Effector CD8-positive, alpha-beta T cell (primary cell): ENCODE measurements around the gene RGPD4.
"Not testable (repeated sequence)": the region's sequence is repeated elsewhere in the genome, so short reads cannot be mapped to it uniquely, and the experiment has no call there.

Experiments used
- DNase-seq: peaks from one replicate; lab custom pipeline; 2025; lab: John Stamatoyannopoulos, UW
- total RNA-seq, 4 experiments: gene quantifications; one replicate each; lab custom pipeline; 2026; lab: John Stamatoyannopoulos, UW

The RGPD4 gene
- 0.73 to 5.7 (median 1.2) reads per million in 4 experiments for total RNA-seq

DNA sequence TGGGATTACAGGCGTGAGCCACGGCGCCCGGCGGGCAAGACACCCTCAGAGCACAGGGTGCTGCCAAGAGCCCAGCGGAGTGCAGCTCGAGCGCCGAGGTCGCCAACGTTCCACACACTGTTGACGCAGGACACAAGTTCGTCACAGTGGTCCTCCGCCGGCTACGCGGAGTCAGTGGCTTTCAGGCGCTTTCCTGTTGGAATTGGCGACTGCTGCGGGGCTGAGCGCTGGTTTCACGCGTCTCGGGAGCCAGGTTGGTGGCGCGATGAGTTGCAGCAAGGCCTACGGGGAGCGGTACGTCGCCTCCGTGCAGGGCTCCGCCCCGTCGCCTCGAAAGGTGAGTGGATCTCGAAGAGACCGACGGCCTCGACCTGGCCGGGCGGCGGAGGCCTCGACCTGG is at the start of gene RGPD4:
Gene RGPD4, plus strand, starts transcription at position 144 of the 400 bp plus-strand sequence. Its CDS starts 122 bp downstream, at position 266.
- not testable (repeated sequence) for DNase-seq

DNA sequence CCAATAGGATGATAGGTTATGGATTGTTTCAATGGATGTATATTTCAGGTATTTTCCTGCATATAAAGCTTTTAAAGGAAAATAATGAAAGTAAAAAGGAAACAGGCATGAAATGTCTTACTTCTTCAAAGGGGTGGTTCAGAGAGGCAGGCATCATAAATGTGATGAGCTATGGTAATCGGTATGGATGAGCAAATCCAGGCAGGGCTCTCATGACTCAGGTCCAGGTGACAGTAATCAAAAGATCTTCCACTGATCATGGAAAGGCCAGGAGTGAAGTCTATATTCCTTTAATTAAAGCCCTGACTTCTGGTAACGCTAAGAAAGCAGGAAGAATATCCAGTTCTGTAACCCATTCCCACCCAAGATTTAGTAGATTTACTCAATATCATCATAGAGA is 48.7 kb upstream of the RGPD4 start:
- no peak for DNase-seq

DNA sequence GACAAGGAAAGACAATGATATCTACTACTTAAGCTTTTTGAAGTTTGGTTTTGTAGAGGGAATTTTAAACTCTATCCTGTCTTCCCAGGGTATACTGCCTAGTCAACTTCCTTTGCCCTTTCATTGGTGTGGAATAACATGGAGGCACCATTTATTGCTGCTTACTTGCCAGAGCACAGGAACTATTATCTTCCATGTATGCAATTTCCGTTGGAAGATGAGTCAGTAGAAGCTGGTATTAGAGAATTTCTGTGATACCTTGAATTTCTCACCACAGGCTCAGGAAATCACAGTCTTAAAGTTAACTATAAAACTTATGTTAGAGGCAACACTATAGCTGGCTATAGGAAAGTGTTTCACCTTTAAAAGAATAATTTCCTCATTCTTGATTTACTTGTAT is 40.9 kb upstream of the RGPD4 start:
- no peak for DNase-seq

DNA sequence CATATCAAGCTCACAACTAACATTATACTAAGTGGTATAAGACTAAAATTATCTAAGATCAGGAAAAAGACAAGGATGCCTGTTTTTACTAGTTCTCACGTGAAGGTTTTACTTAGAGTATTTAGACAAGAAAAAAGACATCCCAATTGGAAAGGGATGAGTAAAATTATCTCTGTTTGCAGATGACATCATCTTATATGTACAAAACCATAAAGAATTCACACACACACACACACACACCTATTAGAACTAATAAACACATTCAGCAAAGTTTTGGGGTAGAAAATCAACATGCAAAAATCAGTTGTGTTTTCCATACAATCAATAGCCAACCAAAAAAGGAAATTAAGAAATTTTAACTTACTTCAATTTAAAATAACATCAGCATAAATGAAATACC is 35.9 kb upstream of the RGPD4 start:
- no peak for DNase-seq

DNA sequence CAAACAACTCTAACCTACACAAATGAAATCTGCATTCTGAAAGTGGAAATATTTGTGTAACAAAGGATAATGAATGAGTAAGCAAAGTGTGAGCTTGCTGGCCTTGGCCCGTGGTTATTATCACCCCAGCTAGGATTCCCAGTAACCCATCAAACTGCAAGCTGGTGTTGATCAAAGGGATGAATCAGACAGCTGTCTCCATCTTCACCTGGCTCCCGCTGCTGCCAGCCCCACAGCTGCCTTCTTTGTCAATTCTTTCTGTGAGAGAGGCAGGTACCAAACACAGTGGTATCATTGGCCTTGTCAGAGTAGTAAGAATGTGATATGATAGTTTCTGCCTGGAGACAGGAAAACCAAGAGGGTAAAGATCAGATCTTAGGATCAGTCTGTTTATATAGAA is 25.2 kb upstream of the RGPD4 start:
- DNase-seq: no peak

DNA sequence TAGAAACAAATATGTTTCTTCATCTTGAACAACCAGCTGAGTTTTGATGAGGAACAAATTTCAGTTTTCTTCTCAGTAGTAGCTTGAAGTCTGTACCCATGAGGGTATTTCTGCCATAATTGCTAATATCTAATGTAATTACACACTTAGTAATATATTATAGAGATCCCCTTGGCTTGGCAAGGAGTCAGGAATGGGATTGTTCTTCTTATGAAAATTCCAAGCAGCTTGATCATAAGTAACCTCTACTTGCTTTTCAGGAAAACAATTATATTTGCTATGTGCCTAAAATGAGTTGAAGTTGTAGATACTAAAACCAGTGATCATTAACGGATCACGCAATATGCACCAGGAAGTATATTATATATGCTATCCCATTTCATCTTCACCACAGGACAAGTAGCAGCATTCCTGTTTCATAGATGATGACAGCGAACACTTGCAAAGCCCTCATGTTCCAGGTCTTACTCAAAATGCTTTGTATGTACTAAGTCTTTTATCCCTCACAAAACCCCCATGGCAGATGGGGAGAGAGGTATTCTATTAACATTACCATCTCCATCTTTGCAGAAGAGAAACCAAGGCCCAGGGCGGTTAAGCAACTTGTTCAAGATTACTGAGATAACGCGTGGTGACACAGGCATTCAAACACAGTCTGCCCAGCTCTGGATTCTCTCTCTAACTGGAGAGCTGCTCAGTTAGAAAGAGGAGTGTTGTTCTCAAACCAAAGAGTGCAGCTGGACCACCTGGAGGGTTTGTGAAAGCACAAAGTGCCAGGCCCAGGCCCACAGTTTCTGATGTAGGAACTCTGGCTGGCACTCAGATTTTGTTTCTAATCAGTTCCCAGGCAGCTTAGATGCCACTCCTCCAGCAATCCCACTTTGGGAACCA is 21.8 kb upstream of the RGPD4 start:
- DNase-seq: no peak

DNA sequence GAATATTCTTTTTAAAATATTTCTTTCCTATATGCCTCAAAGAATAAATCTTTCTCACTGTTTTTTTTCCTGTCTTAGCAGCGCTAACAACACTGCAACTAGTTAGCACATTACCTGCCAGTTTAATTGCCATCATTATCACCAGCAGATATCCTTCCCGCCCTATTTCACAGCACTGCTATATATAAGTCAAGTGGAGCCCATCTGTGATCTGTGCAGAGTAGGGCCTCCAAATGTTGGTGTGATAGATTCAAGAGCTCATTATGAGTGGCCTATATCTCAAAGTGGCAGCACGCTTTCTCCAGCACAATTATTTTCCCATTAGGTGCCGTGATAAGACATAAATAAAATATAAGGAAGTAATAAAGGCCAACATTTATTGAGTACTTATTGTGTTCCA is 19.8 kb upstream of the RGPD4 start:
- no peak for DNase-seq

DNA sequence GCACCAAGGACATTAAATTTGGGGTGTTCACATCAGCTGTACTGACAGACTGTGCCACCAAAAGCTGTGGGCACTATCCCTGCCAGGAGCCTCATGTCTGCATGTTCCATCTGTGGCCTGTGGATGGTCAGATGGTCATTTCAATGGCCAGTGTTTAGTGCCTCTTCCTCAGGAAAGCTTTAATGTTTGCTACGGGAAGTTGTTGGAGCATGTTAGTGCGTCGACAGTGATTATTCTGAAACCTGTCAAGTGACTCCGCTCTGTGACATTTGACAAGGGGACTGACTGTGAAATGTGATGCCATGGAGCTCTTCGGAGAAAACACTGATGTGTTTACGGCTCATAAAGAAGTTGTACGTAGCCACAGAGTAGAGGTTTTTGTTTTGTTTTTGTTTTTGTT is 18.7 kb upstream of the RGPD4 start:
- no peak for DNase-seq

DNA sequence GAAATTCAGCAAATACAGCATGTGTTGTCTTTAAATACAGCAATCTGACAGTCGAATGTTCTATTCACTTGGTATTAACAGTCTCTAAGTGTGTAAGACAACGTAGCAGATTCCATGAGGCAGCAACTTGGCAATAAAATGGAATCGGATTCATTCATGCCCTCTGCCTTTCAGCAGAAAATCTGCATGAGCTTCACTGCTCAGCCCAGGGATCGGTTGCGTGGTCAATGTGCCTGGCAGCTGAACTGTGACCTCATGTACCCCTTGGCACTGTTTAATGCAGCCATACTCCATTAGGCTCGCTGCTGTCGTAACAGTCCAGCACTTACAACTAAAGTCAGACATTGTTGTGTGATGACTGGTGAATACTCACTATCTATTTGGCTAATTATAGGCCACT is 17.7 kb upstream of the RGPD4 start:
- no peak for DNase-seq

DNA sequence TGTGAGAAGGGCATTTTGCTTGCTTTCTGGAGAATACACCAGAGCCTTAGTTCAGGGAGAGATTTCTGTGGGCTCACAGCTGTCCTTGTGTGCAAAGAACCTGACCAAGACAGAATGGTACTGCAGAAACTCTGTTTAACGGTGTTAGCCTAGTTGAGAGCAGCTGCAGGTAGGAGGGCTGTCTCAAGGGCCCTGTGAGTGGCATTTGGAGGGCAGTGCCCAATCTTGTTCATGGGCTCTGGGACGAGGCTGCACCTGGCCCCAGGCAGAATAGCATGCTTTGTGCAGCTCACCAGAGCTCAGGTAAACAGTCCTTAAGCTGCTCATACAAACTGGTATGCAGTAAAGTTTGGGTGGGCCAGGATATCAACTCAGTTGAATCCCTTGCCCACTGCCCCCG is 16.9 kb upstream of the RGPD4 start:
- no peak for DNase-seq

DNA sequence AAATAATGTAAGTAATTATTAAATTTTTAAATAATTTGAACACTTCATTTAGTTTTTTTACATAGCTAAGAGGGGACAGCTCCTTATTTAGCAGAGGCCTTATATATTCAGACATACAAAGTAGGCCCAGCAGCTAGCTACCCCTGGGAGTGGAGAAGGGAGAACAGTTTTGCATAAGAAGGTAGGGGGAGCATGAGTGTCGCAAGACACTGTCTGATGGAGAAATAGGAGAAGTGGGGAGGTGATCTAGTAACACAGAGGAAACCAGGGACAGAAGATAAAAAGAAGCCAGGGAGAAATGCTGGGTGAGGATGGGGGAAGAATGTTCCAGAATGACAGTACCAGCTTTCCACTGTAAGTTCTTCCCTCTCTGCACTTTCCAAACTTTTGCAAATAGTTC is 16.0 kb upstream of the RGPD4 start:
- DNase-seq: no peak

DNA sequence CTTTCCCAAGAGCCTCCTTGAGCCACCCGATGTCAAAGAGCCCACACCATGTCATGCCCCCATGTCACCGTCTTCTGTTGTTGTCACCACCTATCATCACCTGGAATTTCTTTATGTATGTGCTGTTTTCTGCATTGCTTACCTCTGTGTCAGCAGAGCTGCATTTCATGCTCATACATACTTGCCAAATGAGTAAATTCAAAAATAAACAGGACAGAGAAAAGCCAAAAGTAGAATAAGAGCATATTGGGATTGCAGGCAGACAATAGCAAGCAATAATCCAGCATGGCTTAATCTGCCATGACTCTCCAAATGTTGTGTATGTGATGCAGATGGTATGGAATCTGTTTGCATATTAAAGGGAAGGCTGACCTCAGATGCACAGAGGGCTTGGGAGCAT is 15.3 kb upstream of the RGPD4 start:
- DNase-seq: no peak

DNA sequence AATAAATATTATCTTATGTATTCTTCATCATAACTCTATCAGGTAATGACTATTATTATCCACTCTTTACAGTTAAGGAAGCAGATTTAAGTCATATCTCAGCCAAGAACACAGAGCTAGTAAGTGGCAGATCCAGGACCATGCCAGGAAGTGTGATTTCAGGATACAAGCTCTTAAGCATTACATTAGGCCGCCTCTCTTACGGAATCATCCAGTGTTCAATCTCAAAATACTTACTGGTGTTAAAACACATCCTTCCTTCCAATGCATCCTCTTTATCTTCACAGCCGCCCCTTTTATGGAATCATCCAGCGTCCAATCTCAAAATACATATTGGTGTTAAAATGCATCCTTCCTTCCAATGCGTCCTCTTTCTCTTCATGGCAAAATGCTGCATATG is 14.7 kb upstream of the RGPD4 start:
- DNase-seq: no peak

DNA sequence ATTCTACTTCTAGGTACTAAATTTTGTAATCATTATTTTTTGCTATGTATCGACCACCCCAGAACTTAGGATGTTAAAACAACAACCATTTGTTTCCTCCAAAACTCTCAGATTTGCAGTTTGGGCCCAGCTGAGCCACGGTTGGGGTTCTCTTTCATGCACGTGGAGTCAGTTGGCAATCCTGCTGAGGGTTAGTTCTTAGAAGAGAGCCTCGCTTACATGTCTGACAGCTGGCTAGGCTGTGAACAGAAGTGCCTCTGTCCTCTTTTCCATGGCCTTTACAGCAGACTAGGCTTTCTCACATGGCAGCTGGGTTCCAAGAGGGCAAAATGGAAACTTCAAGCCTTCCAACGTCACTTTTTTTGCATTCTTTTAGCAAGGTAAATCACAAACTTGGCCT is 9.3 kb upstream of the RGPD4 start:
- no peak for DNase-seq

DNA sequence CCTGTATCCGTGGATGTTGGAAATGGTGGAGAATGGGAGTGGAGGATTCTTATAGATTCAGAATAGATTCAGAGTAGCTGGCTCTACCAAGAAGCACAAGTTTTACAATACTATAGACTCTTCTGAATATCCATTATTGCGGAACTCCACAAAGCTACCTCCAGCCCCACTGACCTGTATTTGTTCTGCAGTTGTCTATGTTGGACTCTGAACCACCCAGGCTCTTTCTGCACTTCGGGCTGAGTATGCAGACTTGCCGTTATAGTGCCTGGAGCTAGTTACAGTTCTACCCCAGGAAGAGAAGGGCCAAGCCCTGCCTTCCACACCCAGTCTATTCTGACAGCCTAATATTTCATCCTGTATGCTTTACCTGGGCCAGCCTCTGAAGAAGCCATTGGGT is 4.4 kb upstream of the RGPD4 start:
- no peak for DNase-seq

DNA sequence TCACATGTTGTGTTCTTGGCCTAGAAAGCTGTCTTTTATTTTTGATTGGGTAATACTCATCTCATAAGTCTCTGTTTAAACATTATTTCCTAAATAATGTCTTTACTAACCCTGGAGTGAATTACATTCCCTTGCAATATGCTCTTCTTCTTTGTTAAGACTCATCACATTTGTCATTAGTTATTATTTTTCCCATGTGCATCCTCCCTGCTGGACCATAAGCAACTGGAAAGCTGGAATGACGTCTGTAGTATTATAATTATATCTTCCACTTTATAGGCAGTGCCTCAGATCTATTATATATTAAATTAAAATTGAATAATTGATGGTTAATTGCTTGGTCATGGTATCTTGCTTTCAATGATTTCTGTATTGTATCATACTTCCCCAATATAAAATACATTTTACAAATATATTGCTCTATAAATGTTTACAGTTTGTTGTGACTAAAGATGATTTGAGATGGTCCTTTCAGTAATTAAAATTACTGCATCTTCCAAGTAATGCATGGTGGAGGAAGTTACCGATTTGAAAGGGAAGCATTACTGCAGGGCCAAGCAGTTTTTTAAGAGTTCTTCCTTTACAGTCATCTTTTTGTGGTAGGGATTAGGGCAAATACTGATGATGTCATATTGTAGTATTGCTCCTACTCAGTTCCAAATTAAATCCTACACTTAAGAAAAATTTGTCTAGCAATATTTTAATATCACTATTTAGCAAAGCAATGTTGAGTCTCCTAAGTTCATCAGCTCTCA is 2.1 kb upstream of the RGPD4 start:
- no peak for DNase-seq

DNA sequence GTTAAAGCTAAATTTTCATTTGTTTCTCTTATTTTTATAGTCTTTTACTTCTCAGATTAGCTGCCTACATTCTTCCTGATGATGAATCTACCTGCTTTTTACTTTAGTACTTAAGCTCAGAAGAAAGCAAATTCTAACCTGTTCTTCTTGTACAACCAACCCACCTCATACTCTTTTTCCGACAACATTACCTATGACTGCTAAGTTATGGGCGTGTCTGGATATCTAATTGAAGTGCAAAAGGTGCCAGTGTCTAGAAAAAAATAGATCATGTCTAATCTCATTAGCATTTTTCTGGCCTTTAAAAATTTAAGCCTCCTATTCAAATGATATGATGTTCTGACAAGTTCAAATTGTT is 1.5 kb upstream of the RGPD4 start:
- DNase-seq: no peak

DNA sequence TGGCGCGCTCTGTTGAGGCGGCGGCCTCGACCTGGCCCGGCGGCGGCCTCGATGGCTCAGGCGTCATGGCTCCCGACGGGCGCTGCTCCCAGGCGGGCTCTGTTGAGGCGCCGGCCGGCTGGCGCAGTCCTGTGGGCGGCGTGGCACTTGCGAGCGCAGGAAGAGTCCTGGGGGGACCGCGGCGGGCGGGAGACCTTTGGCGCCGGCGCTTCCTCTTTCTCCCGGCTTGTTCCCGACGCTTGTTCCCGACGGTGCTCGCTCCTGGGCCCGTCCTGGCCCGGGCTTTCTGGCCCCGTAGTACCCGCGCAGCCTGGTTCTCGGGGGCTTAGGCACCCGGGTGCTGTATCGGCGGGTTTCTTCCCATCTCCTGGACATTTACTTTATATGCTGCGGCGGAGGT is 2.8 kb downstream of the RGPD4 start:
- not testable (repeated sequence) for DNase-seq

DNA sequence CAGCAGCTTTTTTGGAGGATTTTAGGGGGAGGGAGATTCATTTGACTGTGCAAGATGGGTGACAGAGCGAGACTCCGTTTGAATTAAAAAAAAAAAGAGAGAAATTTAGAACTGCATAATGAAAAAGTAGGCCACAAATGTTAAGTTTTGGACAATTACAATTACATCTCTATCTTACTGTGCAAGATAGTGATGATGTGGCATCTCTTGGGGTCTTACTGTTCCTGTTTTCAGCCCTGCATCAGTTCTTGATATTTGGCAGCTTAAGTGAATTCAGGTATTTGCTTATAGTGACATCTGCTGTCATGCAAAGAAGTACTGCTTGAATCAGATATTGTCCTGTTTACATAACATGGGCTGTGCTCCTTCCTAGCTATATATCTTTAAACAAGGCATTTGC is 6.5 kb downstream of the RGPD4 start:
- not testable (repeated sequence) for DNase-seq

DNA sequence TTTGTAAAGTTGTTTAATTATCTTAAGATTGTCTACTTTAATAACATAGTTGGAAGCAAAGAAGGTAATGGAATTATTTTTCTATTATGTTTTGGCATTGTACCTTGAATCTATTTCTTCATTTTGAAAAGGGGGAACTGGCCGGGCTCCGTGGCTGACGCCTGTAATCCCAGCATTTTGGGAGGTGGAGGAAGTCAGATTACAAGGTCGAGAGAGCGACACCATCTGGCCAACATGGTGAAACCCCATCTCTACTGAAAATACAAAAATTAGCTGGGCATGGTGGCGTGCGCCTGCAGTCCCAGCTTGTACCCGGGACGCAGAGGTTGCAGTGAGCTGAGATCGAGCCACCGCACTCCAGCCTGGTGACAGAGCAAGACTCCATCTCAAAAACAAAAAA is 6.9 kb downstream of the RGPD4 start:
- not testable (repeated sequence) for DNase-seq

DNA sequence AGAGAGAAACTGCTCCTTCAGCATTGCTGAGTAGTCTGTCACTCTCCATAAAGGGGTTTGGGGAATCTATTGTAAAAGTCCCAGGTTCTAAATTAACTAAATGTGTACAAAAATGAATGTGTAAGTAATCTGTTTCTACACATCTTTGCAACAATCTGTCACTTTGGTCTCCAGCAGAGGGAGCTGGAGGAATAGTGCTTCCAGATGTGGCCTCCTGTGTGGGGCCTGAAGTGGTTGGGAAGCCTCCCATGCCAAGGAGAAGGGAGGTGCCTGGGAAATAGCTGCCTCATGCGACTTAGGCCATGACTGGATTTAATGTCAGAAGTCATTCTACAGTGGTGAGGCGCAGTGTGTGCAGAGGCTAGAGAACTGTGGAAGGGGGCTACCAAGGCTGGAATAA is 89.4 kb downstream of the RGPD4 start:
- DNase-seq: not testable (repeated sequence)

DNA sequence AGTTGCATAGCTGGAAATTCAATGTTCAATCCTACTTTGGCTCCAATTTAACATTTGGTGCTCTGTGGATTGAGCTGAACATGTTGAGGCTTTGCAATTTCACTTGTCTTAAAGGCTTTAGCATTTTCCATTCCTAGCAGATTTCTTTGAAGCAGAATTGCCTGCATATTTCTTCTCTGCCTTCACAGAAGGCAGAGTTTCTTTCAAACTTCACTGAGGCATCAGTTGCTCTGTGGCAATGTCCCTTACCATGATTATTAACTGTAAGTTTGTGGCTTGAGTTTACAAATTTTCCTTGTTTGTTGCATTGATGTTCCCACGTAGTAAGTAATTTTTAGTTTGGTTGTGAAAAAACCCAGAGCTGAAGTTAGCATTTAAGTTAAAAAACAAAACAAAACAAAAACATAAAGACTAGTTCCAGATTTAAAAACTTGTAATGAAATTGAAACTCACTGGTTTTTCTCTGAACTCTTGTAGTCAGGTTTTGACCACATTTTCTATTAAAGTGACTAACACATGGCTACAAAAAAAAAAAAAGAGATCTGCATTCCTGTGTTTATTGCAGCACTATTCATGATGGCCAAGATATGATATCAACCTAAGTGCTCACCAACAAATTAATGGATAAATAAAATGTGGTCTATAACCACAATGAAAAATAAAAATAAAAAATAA is 90.1 kb downstream of the RGPD4 start:
- not testable (repeated sequence) for DNase-seq
